Hematopoietic multipotent progenitor cell treated with erythropoietin and hydrocortisone succinate and interleukin-3 and kit ligand, for 8 days (in vitro differentiated cells): ENCODE data around the gene ZNF518A.
A peak's percentile ranks its signal among the peaks of the same experiment; 100 is the strongest.

Source experiments
- DNase-seq: peaks from one replicate; pipeline ENCODE4 v3.0.0-alpha.2; 2015

The ZNF518A gene

GRCh38 chr10:96129387-96130325 lies at the start of gene ZNF518A:
TSS of gene ZNF518A (plus strand) at chr10:96130297. CDS start at chr10:96156323, 26,026 bp downstream.
- peak; percentile 94 for DNase-seq

- DNase-seq, result no peak
Observed at GRCh38 chr10:96082153-96082552, 47.9 kb upstream of the ZNF518A start.

GRCh38 chr10:96082748-96083147 lies 47.3 kb upstream of the ZNF518A start:
- no peak for DNase-seq

GRCh38 chr10:96089116-96089515 lies 41.0 kb upstream of the ZNF518A start:
- no peak for DNase-seq

- peak; percentile 96 for DNase-seq
Observed at GRCh38 chr10:96089670-96090462, 40.2 kb upstream of the ZNF518A start.

- DNase-seq, result no peak
Observed at GRCh38 chr10:96090463-96090800, 39.7 kb upstream of the ZNF518A start.

GRCh38 chr10:96092999-96093767 lies 36.9 kb upstream of the ZNF518A start:
- DNase-seq, result no peak

GRCh38 chr10:96093948-96094347 lies 36.1 kb upstream of the ZNF518A start:
- DNase-seq, result no peak

- no peak for DNase-seq
Observed at GRCh38 chr10:96096958-96097357, 33.1 kb upstream of the ZNF518A start.

- no peak for DNase-seq
Observed at GRCh38 chr10:96097865-96098264, 32.2 kb upstream of the ZNF518A start.

GRCh38 chr10:96107623-96108038 lies 22.5 kb upstream of the ZNF518A start:
- no peak for DNase-seq

GRCh38 chr10:96112531-96112930 lies 17.6 kb upstream of the ZNF518A start:
- no peak for DNase-seq

GRCh38 chr10:96118604-96119450 lies 11.3 kb upstream of the ZNF518A start:
- DNase-seq, result no peak

GRCh38 chr10:96122824-96123223 lies 7.3 kb upstream of the ZNF518A start:
- DNase-seq, result no peak

- peak; percentile 38 for DNase-seq
Observed at GRCh38 chr10:96124230-96125141, 5.6 kb upstream of the ZNF518A start.

GRCh38 chr10:96125142-96125515 lies 5.0 kb upstream of the ZNF518A start:
- no peak for DNase-seq

GRCh38 chr10:96130326-96130995 lies 364 bp downstream of the ZNF518A start:
- peak; percentile 87 for DNase-seq

- DNase-seq, result no peak
Observed at GRCh38 chr10:96131621-96132020, 1.5 kb downstream of the ZNF518A start.

GRCh38 chr10:96133135-96133534 lies 3.0 kb downstream of the ZNF518A start:
- DNase-seq, result no peak

GRCh38 chr10:96136810-96137209 lies 6.7 kb downstream of the ZNF518A start:
- no peak for DNase-seq
